Right lobe of liver (tissue), 4 donors: Measurements from ENCODE around the gene ISL2.
A peak's percentile ranks its signal among the peaks of the same experiment; 100 is the strongest.

Experiments
- POLR2A ChIP-seq: fragments of 450-650 bp; IDR thresholded peaks from one replicate; pipeline ENCODE4 v1.6.1; 2017; ENCODE audit warnings: antibody characterized with exemption, mild to moderate bottlenecking
- TF ChIP-seq, protein P1 (sequence below), 4 donors: fragments of 200-600 bp in 3 of 4; fragments of 450-650 bp in 1 of 4; IDR thresholded peaks; one replicate each; pipeline versions ENCODE4 v1.5.1 to v1.8.0; 2016 to 2022; ENCODE audit warnings: antibody characterized with exemption in 4 of 4, mild to moderate bottlenecking in 2 of 4
- donor health status: DM: no; HTN: no; CAD: no.
- donor health status: DM: no; HTN: no; CAD: no.
- donor health status: DM: no; HTN: yes; CAD: no.

DNA sequence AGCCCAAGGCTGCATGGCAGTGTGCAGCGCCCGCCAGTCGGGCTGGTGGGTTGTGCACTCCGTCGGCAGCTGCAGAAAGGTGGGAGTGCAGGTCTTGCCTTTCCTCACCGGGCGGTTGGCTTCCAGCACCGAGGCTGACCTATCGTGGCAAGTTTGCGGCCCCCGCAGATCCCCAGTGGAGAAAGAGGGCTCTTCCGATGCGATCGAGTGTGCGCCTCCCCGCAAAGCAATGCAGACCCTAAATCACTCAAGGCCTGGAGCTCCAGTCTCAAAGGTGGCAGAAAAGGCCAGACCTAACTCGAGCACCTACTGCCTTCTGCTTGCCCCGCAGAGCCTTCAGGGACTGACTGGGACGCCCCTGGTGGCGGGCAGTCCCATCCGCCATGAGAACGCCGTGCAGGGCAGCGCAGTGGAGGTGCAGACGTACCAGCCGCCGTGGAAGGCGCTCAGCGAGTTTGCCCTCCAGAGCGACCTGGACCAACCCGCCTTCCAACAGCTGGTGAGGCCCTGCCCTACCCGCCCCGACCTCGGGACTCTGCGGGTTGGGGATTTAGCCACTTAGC, 4.3 kb downstream of the ISL2 start:
- TF ChIP-seq, protein P1, sequence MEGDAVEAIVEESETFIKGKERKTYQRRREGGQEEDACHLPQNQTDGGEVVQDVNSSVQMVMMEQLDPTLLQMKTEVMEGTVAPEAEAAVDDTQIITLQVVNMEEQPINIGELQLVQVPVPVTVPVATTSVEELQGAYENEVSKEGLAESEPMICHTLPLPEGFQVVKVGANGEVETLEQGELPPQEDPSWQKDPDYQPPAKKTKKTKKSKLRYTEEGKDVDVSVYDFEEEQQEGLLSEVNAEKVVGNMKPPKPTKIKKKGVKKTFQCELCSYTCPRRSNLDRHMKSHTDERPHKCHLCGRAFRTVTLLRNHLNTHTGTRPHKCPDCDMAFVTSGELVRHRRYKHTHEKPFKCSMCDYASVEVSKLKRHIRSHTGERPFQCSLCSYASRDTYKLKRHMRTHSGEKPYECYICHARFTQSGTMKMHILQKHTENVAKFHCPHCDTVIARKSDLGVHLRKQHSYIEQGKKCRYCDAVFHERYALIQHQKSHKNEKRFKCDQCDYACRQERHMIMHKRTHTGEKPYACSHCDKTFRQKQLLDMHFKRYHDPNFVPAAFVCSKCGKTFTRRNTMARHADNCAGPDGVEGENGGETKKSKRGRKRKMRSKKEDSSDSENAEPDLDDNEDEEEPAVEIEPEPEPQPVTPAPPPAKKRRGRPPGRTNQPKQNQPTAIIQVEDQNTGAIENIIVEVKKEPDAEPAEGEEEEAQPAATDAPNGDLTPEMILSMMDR (IDR thresholded peaks at IDR 0.05) = peak in 1 of 4 donors; percentile 8
- TF ChIP-seq POLR2A = no peak
